ENCODE data around the gene PER1. TPM values are rescaled to one million over a fixed set of nuclear protein-coding genes. Genes with fewer than 3 reads are reported as not detected.

The PER1 gene
- total and polyA plus RNA-seq, 2 of the 13 experiments (the other 11 are each of a cell fraction or from before 2014, with no cell fraction given), result 2.6 to 3.6 TPM

GRCh38 chr17:8167526-8167925 lies 15.3 kb upstream of the PER1 start:
- POLR2A ChIA-PET, result no interaction called here
- H2AFZ ChIP-seq (ENCODE audit: low read length), result no peak overlapping the region
- 45% methylated on average over 3 of the region's 3 CpGs for WGBS (ENCODE audit: low lambda C conversion rate)
- H3K27ac ChIP-seq (ENCODE audit: extremely low read length, insufficient read depth, low read length), result no peak overlapping the region
- in situ Hi-C loops (cut with HindIII; ENCODE audit: extremely low pct_ligation_motif_present, low pct_unique_long_range_greater_than_20kb), result no loop called here
- no peak overlapping the region for H3K4me3 ChIP-seq (replicated peaks in 1 of 3; ENCODE audit: insufficient read depth in 1 of 3, low read depth in 2 of 3, low read length in 3 of 3)
- no peaks in the 10 kb centered on the region for H3K36me3 ChIP-seq (replicated peaks in 1 of 2; ENCODE audit: control insufficient read depth in 1 of 2, insufficient read depth in 2 of 2, low read length in 2 of 2)
- peaks cover 52% of the 10 kb centered on the region for H3K4me1 ChIP-seq (ENCODE audit: insufficient read depth, low read length)
- intact Hi-C loops (cut with micrococcal nuclease; ENCODE audit: unreplicated experiment), result no loop called here
- H3K4me2 ChIP-seq (ENCODE audit: low read depth, low read length), result no peak overlapping the region
- CTCF ChIA-PET (ENCODE audit: low intra/inter-chr PET ratio, low total read pairs), result no interaction called here
- H4K20me1 ChIP-seq (ENCODE audit: insufficient read depth, low read length), result no peaks in the 10 kb centered on the region
- ATAC-seq, result no peak
- no peak for DNase-seq (ENCODE audit: low spot score)
- H3K79me2 ChIP-seq (ENCODE audit: insufficient read depth, low read length), result peaks cover 2% of the 10 kb centered on the region
- no peak for FAIRE-seq
- H3K27me3 ChIP-seq (ENCODE audit: control insufficient read depth in 1 of 2, insufficient read depth in 2 of 2, low read length in 2 of 2), result no peaks in the 10 kb centered on the region
- BruUV-seq (replicated peaks), result no TSS peak
- H3K9ac ChIP-seq (ENCODE audit: insufficient read depth, low read depth, low read length), result no peak overlapping the region
- H3K9me3 ChIP-seq (ENCODE audit: low read length), result no peaks in the 10 kb centered on the region
- no peak for TF ChIP-seq FOXM1 (CRISPR knock-in tag; IDR thresholded peaks at IDR 0.05)
- TF ChIP-seq ZNF326 (CRISPR knock-in tag; IDR thresholded peaks at IDR 0.05; ENCODE audit: borderline replicate concordance), result no peak
- no peak for TF ChIP-seq ZEB1 (IDR thresholded peaks at IDR 0.05; ENCODE audit: insufficient replicate concordance, low read depth)
- no peak for TF ChIP-seq CERS6 (CRISPR knock-in tag; IDR thresholded peaks at IDR 0.05)
- no peak for TF ChIP-seq RAD51 (IDR thresholded peaks at IDR 0.05; ENCODE audit: borderline replicate concordance)
- TF ChIP-seq FOXC1 (CRISPR knock-in tag; IDR thresholded peaks at IDR 0.05; ENCODE audit: borderline replicate concordance), result no peak
- TF ChIP-seq ELK4 (CRISPR knock-in tag; IDR thresholded peaks at IDR 0.05; ENCODE audit: borderline replicate concordance), result no peak
- no peak for TF ChIP-seq ZNF484 (CRISPR knock-in tag; IDR thresholded peaks at IDR 0.05; ENCODE audit: borderline replicate concordance, low read depth)
- no peak for TF ChIP-seq ZUFSP (CRISPR knock-in tag; IDR thresholded peaks at IDR 0.05; ENCODE audit: borderline replicate concordance)
- no peak for TF ChIP-seq ZNF619 (CRISPR knock-in tag; IDR thresholded peaks at IDR 0.05)
- no peak for TF ChIP-seq DR1 (CRISPR knock-in tag; IDR thresholded peaks at IDR 0.05)
- no peak for TF ChIP-seq MIXL1 (CRISPR knock-in tag; IDR thresholded peaks at IDR 0.05)
- no peak for TF ChIP-seq SMAD9 (CRISPR knock-in tag; IDR thresholded peaks at IDR 0.05)
- no peak for TF ChIP-seq E2F1 (CRISPR knock-in tag; IDR thresholded peaks at IDR 0.05)
- TF ChIP-seq ZNF629 (CRISPR knock-in tag; conservative IDR thresholded peaks at IDR 0.05), result no peak
- no peak for TF ChIP-seq CTCF (CRISPR knock-in tag; IDR thresholded peaks at IDR 0.05)
- TF ChIP-seq NFRKB (IDR thresholded peaks at IDR 0.05), result no peak

All from HepG2 (cell line).